BE2C (cell line): ENCODE results near the gene ZNF697.

Experiments used
- DNase-seq: peaks from one replicate; pipeline ENCODE4 v3.0.0-alpha.2; 2020
- H3K27me3 ChIP-seq: fragments of 250-450 bp; sonication (Bioruptor Pico); 2 replicates; pipeline ENCODE4 v1.5.1; 2020; ENCODE audit warnings: mild to moderate bottlenecking
- H3K36me3 ChIP-seq: fragments of 250-450 bp; sonication (Bioruptor Pico); 2 replicates; pipeline ENCODE4 v1.5.1; 2020; ENCODE audit warnings: mild to moderate bottlenecking
- H3K4me1 ChIP-seq: fragments of 250-450 bp; sonication (Bioruptor Pico); 2 replicates; pipeline ENCODE4 v1.5.1; 2020
- H3K4me3 ChIP-seq: 2 replicates; pipeline ENCODE4 v1.5.1; 2011; ENCODE audit warnings: low read depth, low read length
- H3K9me3 ChIP-seq: fragments of 250-450 bp; sonication (Bioruptor Pico); 2 replicates; pipeline ENCODE4 v1.5.1; 2020
- CTCF ChIP-seq: IDR thresholded peaks from 2 replicates; pipeline ENCODE4 v1.5.1; 2012; ENCODE audit warnings: mild to moderate bottlenecking, low read depth, low read length

The ZNF697 gene

GRCh38 chr1:119639109-119639508 is 9.0 kb downstream of the ZNF697 start:
- Histone ChIP-seq H3K27me3 (no peaks in the 10 kb centered on the region), H3K36me3 (no peaks in the 10 kb centered on the region), H3K9me3 (no peaks in the 10 kb centered on the region), H3K4me1 (no peaks in the 10 kb centered on the region), H3K4me3 (no peak overlapping the region)
- no peak for TF ChIP-seq CTCF
- no peak for DNase-seq

GRCh38 chr1:119637710-119638109 is 10.4 kb downstream of the ZNF697 start:
- H3K36me3 ChIP-seq = no peaks in the 10 kb centered on the region
- H3K4me1 ChIP-seq = peaks cover 6% of the 10 kb centered on the region
- no peaks in the 10 kb centered on the region for H3K27me3 ChIP-seq
- H3K9me3 ChIP-seq = no peaks in the 10 kb centered on the region
- no peak overlapping the region for H3K4me3 ChIP-seq
- no peak for TF ChIP-seq CTCF
- DNase-seq = no peak

GRCh38 chr1:119636491-119637089 is 11.5 kb downstream of the ZNF697 start:
- TF ChIP-seq CTCF = no peak
- H3K36me3 ChIP-seq = no peaks in the 10 kb centered on the region
- H3K9me3 ChIP-seq = no peaks in the 10 kb centered on the region
- H3K4me1 ChIP-seq = peaks cover 15% of the 10 kb centered on the region
- no peak for DNase-seq
- H3K27me3 ChIP-seq = no peaks in the 10 kb centered on the region
- H3K4me3 ChIP-seq = no peak overlapping the region

- H3K4me1 ChIP-seq = peaks cover 18% of the 10 kb centered on the region
- H3K27me3 ChIP-seq = no peaks in the 10 kb centered on the region
- no peaks in the 10 kb centered on the region for H3K36me3 ChIP-seq
- H3K9me3 ChIP-seq = no peaks in the 10 kb centered on the region
- no peak for TF ChIP-seq CTCF
- DNase-seq = no peak
- no peak overlapping the region for H3K4me3 ChIP-seq
Observed at GRCh38 chr1:119635811-119636390, 12.2 kb downstream of the ZNF697 start.

GRCh38 chr1:119634016-119634415 is 14.1 kb downstream of the ZNF697 start:
- no peak for DNase-seq
- peaks cover 19% of the 10 kb centered on the region for H3K4me1 ChIP-seq
- TF ChIP-seq CTCF = no peak
- H3K36me3 ChIP-seq = no peaks in the 10 kb centered on the region
- no peak overlapping the region for H3K4me3 ChIP-seq
- H3K9me3 ChIP-seq = no peaks in the 10 kb centered on the region
- H3K27me3 ChIP-seq = no peaks in the 10 kb centered on the region

GRCh38 chr1:119633575-119633974 is 14.5 kb downstream of the ZNF697 start:
- Histone ChIP-seq H3K9me3 (no peaks in the 10 kb centered on the region), H3K27me3 (no peaks in the 10 kb centered on the region), H3K4me1 (peaks cover 19% of the 10 kb centered on the region), H3K4me3 (no peak overlapping the region), H3K36me3 (no peaks in the 10 kb centered on the region)
- TF ChIP-seq CTCF = no peak
- no peak for DNase-seq
